RWPE1 (cell line): ENCODE results near the gene YIPF1.

Experiments used
- CTCF ChIA-PET: fragments of 350-600 bp; sonication (Branson Sonifier 250); formaldehyde crosslinking; extraction: SDS; loops from one replicate; lab custom pipeline; 2021; lab: Yijun Ruan, JAX
- POLR2A ChIA-PET: fragments of 400-600 bp; formaldehyde crosslinking; extraction: SDS; loops from one replicate; lab custom pipeline; 2020; ENCODE audit warnings: antibody characterized with exemption; ENCODE audit not compliant: low non-redundant PET; lab: Yijun Ruan, JAX
- DNase-seq: peaks from one replicate; pipeline ENCODE4 v3.0.0; 2012; ENCODE audit warnings: low spot score
- H3K27ac ChIP-seq: fragments of 450-650 bp; 2 replicates; pipeline ENCODE4 v1.5.1; 2017
- TF ChIP-seq, protein P1 (sequence below): fragments of 450-650 bp; conservative IDR thresholded peaks from 2 replicates; pipeline ENCODE4 v1.5.1; 2017; ENCODE audit warnings: low read depth, mild to moderate bottlenecking

The YIPF1 gene

DNA sequence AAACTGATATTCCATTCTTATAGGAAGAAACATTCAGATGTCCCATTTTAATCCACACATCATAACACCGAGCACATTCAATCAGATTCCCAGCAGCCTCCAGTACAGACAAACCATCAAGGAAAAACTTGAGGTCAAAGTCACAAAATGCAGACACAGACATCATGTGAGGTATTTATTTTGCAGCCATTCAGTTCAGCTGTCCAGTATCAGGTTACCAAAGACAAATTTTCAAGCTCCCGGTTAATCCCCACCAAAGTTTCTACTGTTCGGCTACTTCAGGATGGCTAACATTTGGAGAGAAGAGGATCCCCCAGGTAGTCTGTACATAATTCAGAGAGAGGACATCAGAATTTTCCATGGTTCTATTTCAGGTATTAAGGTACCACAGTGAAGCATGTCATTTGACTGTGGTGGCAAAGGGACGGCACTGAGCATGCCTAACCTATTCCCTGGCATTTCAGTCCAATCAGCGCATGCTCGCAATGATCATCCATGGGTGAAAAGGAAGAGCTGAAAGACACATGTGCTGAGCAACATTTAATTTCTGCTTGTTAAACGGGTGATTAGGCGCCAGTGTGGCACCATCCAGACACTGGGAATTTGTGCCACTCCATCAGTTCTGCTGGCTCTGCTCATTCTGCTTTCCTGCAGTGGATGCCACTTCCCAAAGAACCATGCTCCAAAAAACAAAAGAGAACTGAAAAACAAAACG is 37.9 kb downstream of the YIPF1 start:
- DNase-seq, result no peak
- CTCF ChIA-PET, result interaction anchor here (1.3 kb wide), 1 partner anchor 9 kb away, joined by 5 read pairs; no protein-coding TSS in a partner anchor
- H3K27ac ChIP-seq, result no peak overlapping the region
- POLR2A ChIA-PET, result no interaction called here
- TF ChIP-seq, protein P1, sequence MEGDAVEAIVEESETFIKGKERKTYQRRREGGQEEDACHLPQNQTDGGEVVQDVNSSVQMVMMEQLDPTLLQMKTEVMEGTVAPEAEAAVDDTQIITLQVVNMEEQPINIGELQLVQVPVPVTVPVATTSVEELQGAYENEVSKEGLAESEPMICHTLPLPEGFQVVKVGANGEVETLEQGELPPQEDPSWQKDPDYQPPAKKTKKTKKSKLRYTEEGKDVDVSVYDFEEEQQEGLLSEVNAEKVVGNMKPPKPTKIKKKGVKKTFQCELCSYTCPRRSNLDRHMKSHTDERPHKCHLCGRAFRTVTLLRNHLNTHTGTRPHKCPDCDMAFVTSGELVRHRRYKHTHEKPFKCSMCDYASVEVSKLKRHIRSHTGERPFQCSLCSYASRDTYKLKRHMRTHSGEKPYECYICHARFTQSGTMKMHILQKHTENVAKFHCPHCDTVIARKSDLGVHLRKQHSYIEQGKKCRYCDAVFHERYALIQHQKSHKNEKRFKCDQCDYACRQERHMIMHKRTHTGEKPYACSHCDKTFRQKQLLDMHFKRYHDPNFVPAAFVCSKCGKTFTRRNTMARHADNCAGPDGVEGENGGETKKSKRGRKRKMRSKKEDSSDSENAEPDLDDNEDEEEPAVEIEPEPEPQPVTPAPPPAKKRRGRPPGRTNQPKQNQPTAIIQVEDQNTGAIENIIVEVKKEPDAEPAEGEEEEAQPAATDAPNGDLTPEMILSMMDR, result no peak

DNA sequence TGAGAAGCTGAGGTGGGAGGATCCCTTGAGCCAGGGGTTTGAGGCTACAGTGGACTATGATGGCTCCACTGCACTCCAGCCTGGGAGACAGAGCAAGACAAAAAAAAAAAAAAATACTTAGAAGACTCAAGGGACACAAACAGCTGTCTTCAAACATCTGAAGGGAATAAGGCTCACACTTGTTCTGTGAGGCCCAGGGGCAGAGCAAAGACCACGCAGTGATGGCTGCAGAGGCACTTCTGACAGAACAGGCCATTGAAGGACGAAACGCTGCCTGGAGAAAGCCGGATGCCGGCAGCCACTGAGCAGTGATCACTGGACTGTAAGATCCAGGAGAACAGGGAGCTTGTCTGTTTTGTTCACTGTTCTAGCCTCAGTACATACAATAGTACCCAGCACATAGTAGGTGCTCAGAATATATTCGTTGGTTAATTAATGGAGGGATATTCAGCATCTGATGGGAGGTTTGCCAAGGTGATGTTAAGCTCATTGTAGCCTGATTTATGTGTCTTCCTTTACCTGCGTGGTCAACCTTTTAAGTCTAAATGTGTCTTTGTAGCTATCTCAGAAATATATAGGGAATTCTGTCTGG is 39.4 kb downstream of the YIPF1 start:
- H3K27ac ChIP-seq, result no peak overlapping the region
- ChIA-PET CTCF (interaction anchor here (0.6 to 0.7 kb wide), 4 partner anchors 15 to 419 kb away, joined by 3 to 4 read pairs (median 4); no protein-coding TSS in a partner anchor), POLR2A (no interaction called here)
- DNase-seq, result no peak
- TF ChIP-seq, protein P1, result no peak

DNA sequence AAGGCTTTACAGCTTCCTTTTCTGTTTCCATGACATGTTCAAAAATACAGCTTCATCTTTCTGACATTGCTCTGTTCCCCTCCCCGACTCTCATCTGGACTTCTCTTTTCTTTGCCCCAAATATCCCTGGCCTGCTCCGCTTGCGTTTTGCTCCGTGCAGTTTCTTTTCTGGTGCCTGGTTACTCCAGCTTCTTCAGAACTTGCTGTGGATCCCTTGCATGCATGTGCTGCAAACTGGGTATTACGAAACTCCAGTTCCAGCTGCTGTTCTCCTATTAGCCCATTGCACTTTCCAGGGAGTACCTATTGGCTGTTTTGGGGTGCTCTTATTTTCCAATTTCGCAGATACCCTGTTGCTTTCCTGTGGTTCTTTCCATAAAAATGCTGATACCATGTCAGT is 41.6 kb downstream of the YIPF1 start:
- DNase-seq, result no peak
- H3K27ac ChIP-seq, result no peak overlapping the region
- POLR2A ChIA-PET, result no interaction called here
- CTCF ChIA-PET, result interaction anchor here (0.5 to 0.9 kb wide), 4 partner anchors 13 to 153 kb away, joined by 3 read pairs; no protein-coding TSS in a partner anchor
- TF ChIP-seq, protein P1, result no peak

DNA sequence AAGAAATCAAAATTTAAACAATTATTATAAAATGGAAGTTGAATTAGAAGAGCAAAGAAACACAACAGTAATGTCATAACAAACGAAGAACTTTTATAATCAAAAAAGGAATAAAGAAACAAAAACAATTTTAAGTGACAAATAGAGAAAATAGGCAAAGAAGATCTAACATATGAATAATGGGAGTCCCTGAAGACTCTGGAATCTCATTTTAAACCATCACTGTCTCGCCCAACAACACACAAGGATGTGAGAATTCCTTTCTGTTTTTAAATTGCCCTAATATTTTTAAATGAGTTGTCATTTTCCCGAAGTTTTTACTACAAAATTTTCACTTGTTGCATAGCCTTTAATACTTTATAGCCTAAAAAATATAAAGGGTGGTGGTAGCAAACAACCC is 47.2 kb downstream of the YIPF1 start:
- CTCF ChIA-PET, result no interaction called here

DNA sequence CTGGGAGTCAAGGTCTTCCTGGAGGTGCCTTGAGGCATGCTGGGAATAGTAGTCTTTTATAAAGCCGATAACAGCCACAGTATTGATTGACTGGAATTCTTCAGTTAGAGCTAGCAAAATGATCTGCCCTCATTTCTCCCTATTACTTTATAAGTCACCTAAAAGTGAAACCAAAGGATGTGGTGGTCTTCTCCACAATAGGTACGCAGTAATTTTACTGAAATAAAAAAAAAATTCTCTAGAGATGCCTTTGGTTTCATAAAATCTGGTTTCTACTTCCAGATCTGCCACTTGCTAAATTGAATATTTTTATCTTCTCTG is 51.0 kb downstream of the YIPF1 start:
- DNase-seq, result no peak
- POLR2A ChIA-PET, result interaction anchor here (1.2 kb wide), 1 partner anchor 107 kb away, joined by 4 read pairs; the partner anchor contains the start of gene IFT25
- TF ChIP-seq, protein P1, result no peak
- CTCF ChIA-PET, result no interaction called here
- peak overlapping the region; percentile 99 for H3K27ac ChIP-seq

More for the DNA sequence above, 47.2 kb downstream of the YIPF1 start:
- TF ChIP-seq, protein P1, result no peak
- POLR2A ChIA-PET, result no interaction called here
- DNase-seq, result no peak
- H3K27ac ChIP-seq, result no peak overlapping the region

DNA sequence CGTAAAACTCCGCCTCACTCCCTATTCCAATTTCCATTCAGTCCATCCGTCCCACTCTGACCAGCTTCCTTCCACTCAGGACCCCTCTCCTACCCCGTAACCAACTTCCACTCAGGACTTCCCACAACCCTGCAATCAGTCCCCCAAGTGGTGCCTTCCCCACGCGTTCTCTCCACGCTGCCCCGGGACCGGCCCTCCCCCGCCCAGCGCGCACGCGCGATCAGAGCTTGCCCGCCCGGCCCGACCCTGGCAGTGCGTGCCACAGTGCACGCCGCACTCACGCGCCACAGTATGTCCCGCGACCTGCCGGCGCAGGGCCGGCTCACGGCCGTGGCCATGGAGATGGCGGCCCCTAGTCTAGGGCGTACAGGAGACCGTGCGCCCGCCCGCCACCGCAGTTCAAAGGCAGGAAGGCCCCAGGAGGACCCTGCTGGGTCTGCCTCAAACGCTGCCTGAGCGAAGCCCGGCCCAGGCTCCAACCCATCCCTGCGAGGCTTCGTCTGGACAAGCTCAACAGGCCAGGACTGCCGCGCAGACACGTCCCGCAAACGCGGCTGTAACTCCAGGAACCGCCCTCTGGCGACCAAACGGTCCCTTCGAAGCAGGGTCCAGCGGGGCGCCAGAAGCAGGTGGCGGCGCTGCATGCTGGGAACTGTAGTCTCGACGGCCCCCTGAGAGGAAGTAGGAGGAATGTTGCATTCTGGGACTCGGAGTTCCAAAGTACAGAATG is 51.5 kb downstream of the YIPF1 start, which contains the start of gene NDC1:
Gene NDC1 (minus strand): TSS at position 373 of the 730 bp plus-strand sequence. CDS start 35 bp downstream, at position 338.
- TF ChIP-seq, protein P1, result no peak
- ChIA-PET POLR2A (interaction anchor here (1.2 kb wide), 1 partner anchor 107 kb away, joined by 4 read pairs; the partner anchor contains the start of gene IFT25), CTCF (no interaction called here)
- H3K27ac ChIP-seq, result peak within 1 kb of the TSS; percentile 99
- DNase-seq, result peak; percentile 93
